Colonic mucosa (tissue), 4 donors: ENCODE data around the gene MED26. TPM values are rescaled to one million over a fixed set of nuclear protein-coding genes. Genes with fewer than 3 reads are reported as not detected.
A peak's percentile ranks its signal among the peaks of the same experiment; 100 is the strongest.

Source experiments
- DNase-seq: peaks from one replicate; pipeline ENCODE4 v3.0.0-alpha.2; 2020
- H3K27ac ChIP-seq: fragments of 200-600 bp; one replicate; pipeline ENCODE4 v1.8.0; 2021
- H3K27me3 ChIP-seq: fragments of 200-600 bp; one replicate; pipeline ENCODE4 v1.8.0; 2021
- H3K36me3 ChIP-seq: fragments of 200-600 bp; one replicate; pipeline ENCODE4 v1.8.0; 2021
- H3K4me1 ChIP-seq: fragments of 200-600 bp; one replicate; pipeline ENCODE4 v1.8.0; 2021; ENCODE audit warnings: mild to moderate bottlenecking
- H3K4me3 ChIP-seq: fragments of 200-600 bp; one replicate; pipeline ENCODE4 v1.8.0; 2021
- H3K9ac ChIP-seq, 2 donors: one replicate each; pipeline ENCODE4 v1.7.0; 2013; ENCODE audit warnings: control low read depth in 2 of 2, low read depth in 2 of 2, low read length in 2 of 2
- H3K9me3 ChIP-seq: fragments of 200-600 bp; one replicate; pipeline ENCODE4 v1.8.0; 2021
- CTCF ChIP-seq: fragments of 200-600 bp; IDR thresholded peaks from one replicate; pipeline ENCODE4 v1.8.0; 2022; ENCODE audit warnings: antibody characterized with exemption, mild to moderate bottlenecking
- intact Hi-C: fragments of 100-400 bp; cut with DNase I; formaldehyde crosslinking; loops from one replicate; pipeline ENCODE4 v1.14.1; 2022
- total RNA-seq, 2 donors: library from RNA; stranded (reverse); fragmentation: NEBNext Ultra II Directional in 1 of 2; extraction: Animal tissue kit (Norgen Biotek cat#: 25700) in 1 of 2; gene quantifications; one replicate each; pipeline ENCODE4 v1.2.1, GENCODE V29; 2021
- donor health status: healthy.
- donor health status: DM: no; HTN: no; CAD: no.
- donor health status: DM: no; HTN: no; CAD: no.

The MED26 gene
- total RNA-seq, 2 donors from 2014 or later: 10.0 to 11.9 TPM

- H3K27me3 ChIP-seq: no peaks in the 10 kb centered on the region
- peaks cover 36% of the 10 kb centered on the region for H3K4me1 ChIP-seq
- no peak overlapping the region for H3K9ac ChIP-seq
- H3K27ac ChIP-seq: no peak overlapping the region
- H3K36me3 ChIP-seq: no peaks in the 10 kb centered on the region
- H3K9me3 ChIP-seq: no peaks in the 10 kb centered on the region
- H3K4me3 ChIP-seq: no peak overlapping the region
- intact Hi-C loops: no loop called here
- no peak for DNase-seq
- no peak for TF ChIP-seq CTCF
Measured at GRCh38 chr19:16589917-16590316, 38.1 kb downstream of the MED26 start.

GRCh38 chr19:16588824-16589577 lies 39.0 kb downstream of the MED26 start:
- DNase-seq: no peak
- Histone ChIP-seq H3K27ac (no peak overlapping the region), H3K9me3 (no peaks in the 10 kb centered on the region), H3K9ac (no peak overlapping the region), H3K27me3 (no peaks in the 10 kb centered on the region), H3K36me3 (no peaks in the 10 kb centered on the region), H3K4me3 (no peak overlapping the region), H3K4me1 (peaks cover 43% of the 10 kb centered on the region)
- intact Hi-C loops: no loop called here
- no peak for TF ChIP-seq CTCF

GRCh38 chr19:16587833-16588823 lies 39.9 kb downstream of the MED26 start:
- no peaks in the 10 kb centered on the region for H3K36me3 ChIP-seq
- no peaks in the 10 kb centered on the region for H3K9me3 ChIP-seq
- no peaks in the 10 kb centered on the region for H3K27me3 ChIP-seq
- peak; percentile 47 for DNase-seq
- H3K4me1 ChIP-seq: peaks cover 48% of the 10 kb centered on the region
- peak overlapping the region; percentile 8 for H3K27ac ChIP-seq
- peak overlapping the region; percentile 3 for H3K4me3 ChIP-seq
- intact Hi-C loops: no loop called here
- peak overlapping the region; percentile 45 to 64 for H3K9ac ChIP-seq
- no peak for TF ChIP-seq CTCF

- Histone ChIP-seq H3K9ac (peak overlapping the region; percentile 45 to 64), H3K4me1 (peaks cover 48% of the 10 kb centered on the region), H3K36me3 (no peaks in the 10 kb centered on the region), H3K4me3 (no peak overlapping the region), H3K27ac (peak overlapping the region; percentile 8), H3K9me3 (no peaks in the 10 kb centered on the region), H3K27me3 (no peaks in the 10 kb centered on the region)
- peak; percentile 39 for DNase-seq
- TF ChIP-seq CTCF: no peak
- intact Hi-C loops: no loop called here
Measured at GRCh38 chr19:16586991-16587832, 40.8 kb downstream of the MED26 start.

- Histone ChIP-seq H3K36me3 (no peaks in the 10 kb centered on the region), H3K27ac (peak overlapping the region; percentile 71), H3K4me3 (no peak overlapping the region), H3K9ac (peak overlapping the region in 1 of 2 donors; percentile 61), H3K27me3 (no peaks in the 10 kb centered on the region), H3K9me3 (no peaks in the 10 kb centered on the region), H3K4me1 (peaks cover 48% of the 10 kb centered on the region)
- TF ChIP-seq CTCF: no peak
- DNase-seq: no peak
- intact Hi-C loops: no loop called here
Measured at GRCh38 chr19:16586477-16586871, 41.5 kb downstream of the MED26 start.
